ENCODE results near the gene PPP2R5D. TPM values are rescaled to one million over a fixed set of nuclear protein-coding genes. Genes with fewer than 3 reads are reported as not detected.

Gene PPP2R5D
- total and polyA plus RNA-seq, 2 experiments from 2014 or later = 30.8 to 35.2 TPM

- DNase-seq (ENCODE audit: low spot score) = no peak
- Histone ChIP-seq H2AFZ (no peak overlapping the region), H4K20me1 (ENCODE audit: insufficient read depth, poor library complexity, severe bottlenecking) (no peaks in the 10 kb centered on the region), H3K27me3 (no peaks in the 10 kb centered on the region), H3K9me2 (replicated peaks; ENCODE audit: insufficient read depth) (no peaks in the 10 kb centered on the region), H3K4me3 (no peak overlapping the region), H3K4me1 (ENCODE audit: insufficient read depth) (peaks cover 14% of the 10 kb centered on the region), H3K36me3 (replicated peaks; ENCODE audit: insufficient read depth, low read depth) (no peaks in the 10 kb centered on the region), H3K79me2 (no peaks in the 10 kb centered on the region), H3K27ac (no peak overlapping the region), H3K4me2 (no peak overlapping the region), H3K9me3 (ENCODE audit: low read depth) (no peaks in the 10 kb centered on the region)
- TF ChIP-seq CTCF (IDR thresholded peaks at IDR 0.05; ENCODE audit: poor library complexity) = no peak
- no peak for TF ChIP-seq EZH2phosphoT487 (IDR thresholded peaks at IDR 0.05; ENCODE audit: low read depth, severe bottlenecking, unreplicated experiment)
- TF ChIP-seq EZH2 (IDR thresholded peaks at IDR 0.05; ENCODE audit: borderline replicate concordance) = no peak
- WGBS (ENCODE audit: low lambda C conversion rate, missing lambda C conversion rate) = 94% methylated on average over 13 of the region's 13 CpGs
These were observed 21.7 kb upstream of the PPP2R5D start for GRCh38 chr6:42962502-42963178.

- Histone ChIP-seq H3K36me3 (replicated peaks; ENCODE audit: insufficient read depth, low read depth) (no peaks in the 10 kb centered on the region), H3K4me3 (no peak overlapping the region), H3K27ac (no peak overlapping the region), H3K79me2 (no peaks in the 10 kb centered on the region), H4K20me1 (ENCODE audit: insufficient read depth, poor library complexity, severe bottlenecking) (no peaks in the 10 kb centered on the region), H2AFZ (no peak overlapping the region), H3K27me3 (no peaks in the 10 kb centered on the region), H3K4me2 (no peak overlapping the region), H3K9me2 (replicated peaks; ENCODE audit: insufficient read depth) (no peaks in the 10 kb centered on the region), H3K4me1 (ENCODE audit: insufficient read depth) (peaks cover 14% of the 10 kb centered on the region), H3K9me3 (ENCODE audit: low read depth) (no peaks in the 10 kb centered on the region)
- no peak for DNase-seq (ENCODE audit: low spot score)
- 93% methylated on average over 11 of the region's 12 CpGs for WGBS (ENCODE audit: low lambda C conversion rate, missing lambda C conversion rate)
- TF ChIP-seq EZH2phosphoT487 (IDR thresholded peaks at IDR 0.05; ENCODE audit: low read depth, severe bottlenecking, unreplicated experiment) (no peak), EZH2 (IDR thresholded peaks at IDR 0.05; ENCODE audit: borderline replicate concordance) (no peak), CTCF (IDR thresholded peaks at IDR 0.05; ENCODE audit: poor library complexity) (no peak)
These were observed 21.1 kb upstream of the PPP2R5D start for GRCh38 chr6:42963179-42963854.

GRCh38 chr6:42963855-42964605, 20.3 kb upstream of the PPP2R5D start:
- Histone ChIP-seq H3K79me2 (no peaks in the 10 kb centered on the region), H3K4me3 (no peak overlapping the region), H2AFZ (no peak overlapping the region), H3K27ac (no peak overlapping the region), H3K27me3 (no peaks in the 10 kb centered on the region), H3K36me3 (replicated peaks; ENCODE audit: insufficient read depth, low read depth) (no peaks in the 10 kb centered on the region), H3K9me2 (replicated peaks; ENCODE audit: insufficient read depth) (no peaks in the 10 kb centered on the region), H3K4me1 (ENCODE audit: insufficient read depth) (peaks cover 14% of the 10 kb centered on the region), H3K4me2 (no peak overlapping the region), H3K9me3 (ENCODE audit: low read depth) (no peaks in the 10 kb centered on the region), H4K20me1 (ENCODE audit: insufficient read depth, poor library complexity, severe bottlenecking) (no peaks in the 10 kb centered on the region)
- peak; percentile 58 for DNase-seq (ENCODE audit: low spot score)
- TF ChIP-seq EZH2phosphoT487 (IDR thresholded peaks at IDR 0.05; ENCODE audit: low read depth, severe bottlenecking, unreplicated experiment) (no peak), CTCF (IDR thresholded peaks at IDR 0.05; ENCODE audit: poor library complexity) (peak; percentile 30)
- 82% methylated on average over 9 of the region's 9 CpGs for WGBS (ENCODE audit: low lambda C conversion rate, missing lambda C conversion rate)
